ENCODE data around the gene HIRIP3.

DNA sequence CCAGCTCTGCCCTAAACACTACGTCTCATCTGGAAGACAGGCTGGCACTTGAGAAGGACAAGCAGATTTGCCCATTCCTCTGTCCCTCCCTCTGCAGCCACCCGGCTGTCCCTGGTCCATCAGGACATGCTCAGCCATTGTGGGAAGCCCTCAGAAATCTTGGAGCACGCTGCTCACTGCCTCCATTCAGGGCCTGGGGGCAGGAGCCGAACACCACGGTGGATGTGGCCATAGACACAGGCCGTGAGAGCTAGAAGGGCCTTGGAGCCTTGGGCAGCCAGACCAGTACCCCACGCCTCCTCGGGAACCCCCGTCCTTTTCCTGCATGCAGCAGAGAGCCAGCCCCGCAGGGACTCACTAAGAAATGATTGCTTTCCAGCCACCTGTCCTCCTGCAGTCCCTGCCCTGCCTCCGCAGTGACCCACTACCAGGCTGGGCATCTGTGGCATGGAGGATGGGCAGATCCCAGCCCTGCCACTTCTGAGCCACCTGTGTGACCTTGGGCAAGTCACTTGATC, 12.0 kb upstream of the HIRIP3 start:
- no peak for TF ChIP-seq SUZ12 (IDR thresholded peaks at IDR 0.05; ENCODE audit: extremely low read depth, insufficient read depth, insufficient read length)
- TF ChIP-seq ZNF274 (IDR thresholded peaks at IDR 0.05; ENCODE audit: low read depth, low read length) = no peak
- no peak for TF ChIP-seq YY1 (IDR thresholded peaks at IDR 0.05; ENCODE audit: insufficient read depth, insufficient read length)

All from NT2/D1 (cell line).